WTC11 (cell line): ENCODE measurements around the gene TBC1D22A. TPM values are rescaled to one million over a fixed set of nuclear protein-coding genes. Genes with fewer than 3 reads are reported as not detected.

ENCODE experiments used
- ATAC-seq: fragments of 200-7000 bp; cut with Tn5 transposase; 2 replicates; pipeline ENCODE4 v1.10.0; 2021; ENCODE audit warnings: mild to moderate bottlenecking, moderate library complexity
- CTCF ChIA-PET: fragments of 300-600 bp; sonication (Branson Sonifier 250); formaldehyde crosslinking; loops from one replicate; lab custom pipeline; 2021; ENCODE audit warnings: antibody characterized with exemption; lab: Charles Lee
- POLR2A ChIA-PET: fragments of 350-600 bp; sonication (Branson Sonifier 250); formaldehyde crosslinking; loops from one replicate; lab custom pipeline; 2021; ENCODE audit warnings: antibody characterized with exemption; lab: Charles Lee
- DNase-seq: peaks from one replicate; pipeline ENCODE4 v3.0.0; 2021; ENCODE audit warnings: low spot score
- H3K27ac Mint-ChIP-seq: 2 replicates; pipeline ENCODE4 v1.8.0; 2021; ENCODE audit warnings: mixed read lengths
- H3K27me3 Mint-ChIP-seq: 2 replicates; pipeline ENCODE4 v1.8.0; 2021; ENCODE audit warnings: low read depth, mild to moderate bottlenecking, moderate library complexity, mixed read lengths
- H3K36me3 Mint-ChIP-seq: 2 replicates; pipeline ENCODE4 v1.8.0; 2021; ENCODE audit warnings: mixed read lengths
- H3K4me1 Mint-ChIP-seq: 2 replicates; pipeline ENCODE4 v1.8.0; 2022; ENCODE audit warnings: mixed read lengths
- H3K4me3 Mint-ChIP-seq: 2 replicates; pipeline ENCODE4 v1.8.0; 2021; ENCODE audit warnings: mild to moderate bottlenecking, moderate library complexity, mixed read lengths
- H3K9me3 Mint-ChIP-seq: 2 replicates; pipeline ENCODE4 v1.8.0; 2021; ENCODE audit warnings: mixed read lengths
- AFF4 ChIP-seq: sonication (generic); formaldehyde crosslinking; IDR thresholded peaks from 2 replicates; pipeline ENCODE4 v1.8.1; 2023; ENCODE audit warnings: mild to moderate bottlenecking, missing genetic modification reagents, borderline replicate concordance
- ARID4B ChIP-seq: sonication (generic); formaldehyde crosslinking; IDR thresholded peaks from 2 replicates; pipeline ENCODE4 v1.8.0; 2023; ENCODE audit warnings: missing genetic modification reagents, mild to moderate bottlenecking, borderline replicate concordance
- ATF3 ChIP-seq: sonication (generic); formaldehyde crosslinking; conservative IDR thresholded peaks from 2 replicates; pipeline ENCODE4 v1.8.1; 2022; ENCODE audit warnings: mild to moderate bottlenecking, missing genetic modification reagents
- CBFB ChIP-seq: sonication (generic); formaldehyde crosslinking; IDR thresholded peaks from 2 replicates; pipeline ENCODE4 v1.8.1; 2022; ENCODE audit warnings: mild to moderate bottlenecking, low read depth, missing genetic modification reagents
- ELF4 ChIP-seq: sonication (generic); formaldehyde crosslinking; IDR thresholded peaks from 2 replicates; pipeline ENCODE4 v1.8.1; 2022; ENCODE audit warnings: low read depth, mild to moderate bottlenecking, moderate library complexity, missing genetic modification reagents
- JAZF1 ChIP-seq: fragments of 250-450 bp; sonication (Bioruptor Pico); IDR thresholded peaks from 2 replicates; pipeline ENCODE4 v1.9.0; 2021; ENCODE audit warnings: moderate library complexity, mild to moderate bottlenecking, inconsistent platforms
- MLX ChIP-seq: sonication (generic); formaldehyde crosslinking; IDR thresholded peaks from 2 replicates; pipeline ENCODE4 v1.8.1; 2023; ENCODE audit warnings: mild to moderate bottlenecking, missing genetic modification reagents, moderate library complexity
- NR3C1 ChIP-seq: sonication (generic); formaldehyde crosslinking; conservative IDR thresholded peaks from 2 replicates; pipeline ENCODE4 v1.8.1; 2023; ENCODE audit warnings: low read depth, mild to moderate bottlenecking, missing genetic modification reagents
- PREB ChIP-seq: sonication (generic); formaldehyde crosslinking; IDR thresholded peaks from 2 replicates; pipeline ENCODE4 v1.8.1; 2022; ENCODE audit warnings: mild to moderate bottlenecking, missing genetic modification reagents, moderate library complexity, borderline replicate concordance
- RORB ChIP-seq: fragments of 250-450 bp; sonication (Bioruptor Pico); IDR thresholded peaks from 2 replicates; pipeline ENCODE4 v1.9.0; 2021; ENCODE audit warnings: mild to moderate bottlenecking
- SOX15 ChIP-seq: fragments of 250-450 bp; sonication (Bioruptor Pico); IDR thresholded peaks from 2 replicates; pipeline ENCODE4 v1.9.0; 2021; ENCODE audit warnings: mild to moderate bottlenecking
- STAT6 ChIP-seq: sonication (generic); formaldehyde crosslinking; conservative IDR thresholded peaks from 2 replicates; pipeline ENCODE4 v1.8.1; 2023; ENCODE audit warnings: mild to moderate bottlenecking, low read depth, missing genetic modification reagents, moderate library complexity
- ZMAT4 ChIP-seq: fragments of 250-450 bp; sonication (Bioruptor Pico); IDR thresholded peaks from 2 replicates; pipeline ENCODE4 v1.9.0; 2021; ENCODE audit warnings: mild to moderate bottlenecking
- ZNF281 ChIP-seq: sonication (generic); formaldehyde crosslinking; IDR thresholded peaks from 2 replicates; pipeline ENCODE4 v1.8.0; 2023; ENCODE audit warnings: mild to moderate bottlenecking, missing genetic modification reagents
- total RNA-seq: library from RNA; stranded (reverse); gene quantifications from 3 replicates; pipeline ENCODE4 v1.2.3, GENCODE V29; 2021

TBC1D22A gene
- total RNA-seq, 1 experiment from 2014 or later = 18.1 TPM

GRCh38 chr22:47161631-47162030 is 399.2 kb downstream of the TBC1D22A start:
- no peaks in the 10 kb centered on the region for H3K4me1 Mint-ChIP-seq
- CTCF ChIA-PET = interaction anchor here (1.4 to 1.5 kb wide), 2 partner anchors 334 to 359 kb away, joined by 3 to 5 read pairs; no protein-coding TSS in a partner anchor
- H3K4me3 Mint-ChIP-seq = no peak overlapping the region
- DNase-seq (peak; percentile 8), ATAC-seq (no peak)
- no peaks in the 10 kb centered on the region for H3K27me3 Mint-ChIP-seq
- H3K36me3 Mint-ChIP-seq = no peaks in the 10 kb centered on the region
- H3K9me3 Mint-ChIP-seq = no peaks in the 10 kb centered on the region
- H3K27ac Mint-ChIP-seq = no peak overlapping the region
- POLR2A ChIA-PET = no interaction called here
- TF ChIP-seq MLX (CRISPR knock-in tag) (no peak), STAT6 (CRISPR knock-in tag) (no peak), NR3C1 (CRISPR knock-in tag) (no peak), ZMAT4 (no peak)

GRCh38 chr22:47162865-47163264 is 400.4 kb downstream of the TBC1D22A start:
- DNase-seq = peak; percentile 3
- no peak overlapping the region for H3K27ac Mint-ChIP-seq
- H3K4me3 Mint-ChIP-seq = no peak overlapping the region
- peaks cover 9% of the 10 kb centered on the region for H3K9me3 Mint-ChIP-seq
- H3K27me3 Mint-ChIP-seq = no peaks in the 10 kb centered on the region
- no peak for TF ChIP-seq ATF3
- TF ChIP-seq SOX15 = no peak
- no peak for TF ChIP-seq ARID4B (CRISPR knock-in tag)
- TF ChIP-seq ZMAT4 = no peak
- no peak for TF ChIP-seq ELF4 (CRISPR knock-in tag)
- no peak for ATAC-seq
- ChIA-PET POLR2A (no interaction called here), CTCF (interaction anchor here (1.5 kb wide), 1 partner anchor 360 kb away, joined by 5 read pairs; no protein-coding TSS in a partner anchor)
- H3K4me1 Mint-ChIP-seq = no peaks in the 10 kb centered on the region
- peaks cover 10% of the 10 kb centered on the region for H3K36me3 Mint-ChIP-seq

- no peak for DNase-seq
- Mint-ChIP-seq H3K27ac (peak overlapping the region; percentile 70), H3K27me3 (no peaks in the 10 kb centered on the region), H3K4me1 (no peaks in the 10 kb centered on the region), H3K4me3 (no peak overlapping the region), H3K36me3 (peaks cover 11% of the 10 kb centered on the region), H3K9me3 (peaks cover 10% of the 10 kb centered on the region)
- CTCF ChIA-PET = no interaction called here
- POLR2A ChIA-PET = no interaction called here
- ATAC-seq = no peak
- TF ChIP-seq PREB (CRISPR knock-in tag) = no peak
- no peak for TF ChIP-seq ZNF281 (CRISPR knock-in tag)
- no peak for TF ChIP-seq RORB (CRISPR knock-in tag)
- no peak for TF ChIP-seq CBFB (CRISPR knock-in tag)
- no peak for TF ChIP-seq JAZF1
- TF ChIP-seq AFF4 (CRISPR knock-in tag) = no peak
Observed at GRCh38 chr22:47163481-47163855, 401.0 kb downstream of the TBC1D22A start.
